Keratinocyte (primary cell): ENCODE results near the gene TBC1D7.

Experiments
- CTCF ChIP-seq, 3 experiments: IDR thresholded peaks in 1 of 3; conservative IDR thresholded peaks in 1 of 3; optimal IDR thresholded peaks in 1 of 3; 2 replicates in 2 of 3; 3 replicates in 1 of 3; pipeline versions ENCODE3 to v1.5.1; 2011; ENCODE audit warnings: low read length in 3 of 3, mild to moderate bottlenecking in 3 of 3, moderate library complexity in 2 of 3, control low read depth in 1 of 3, inconsistent platforms in 1 of 3; ENCODE audit not compliant: insufficient read depth in 2 of 3; ENCODE audit errors: extremely low read depth in 1 of 3
- EZH2 ChIP-seq: IDR thresholded peaks from one replicate; pipeline ENCODE4 v1.6.1; 2012; ENCODE audit warnings: inconsistent platforms, mild to moderate bottlenecking, low read length, moderate library complexity

DNA sequence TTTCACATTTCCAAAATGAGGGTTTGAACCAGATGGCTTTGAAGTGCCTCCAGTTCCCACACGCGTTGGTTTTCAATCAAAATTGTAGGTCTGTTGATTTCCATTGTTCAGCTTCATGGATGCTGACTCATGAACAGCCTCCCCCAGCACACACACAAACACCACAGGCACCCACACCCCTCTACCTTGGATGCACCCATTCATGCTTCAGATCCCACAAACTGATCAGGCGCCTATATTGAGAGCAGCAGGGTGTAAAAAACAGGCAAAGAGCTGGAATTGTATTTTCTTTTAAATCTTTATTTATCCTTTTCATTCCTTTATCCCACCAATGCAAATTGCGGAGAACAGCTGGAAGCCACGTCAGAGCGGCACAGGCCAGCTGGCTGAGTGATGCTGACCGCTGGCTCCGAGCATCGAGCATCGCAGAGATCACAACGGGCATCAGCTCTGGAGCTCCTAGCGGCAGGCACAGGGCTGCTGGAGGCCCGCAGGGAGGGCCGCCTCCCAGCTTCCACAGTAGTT lies 29.3 kb upstream of the TBC1D7 start:
- TF ChIP-seq EZH2 (no peak), CTCF (optimal IDR thresholded peaks at IDR 0.05 in 1 of 3, IDR thresholded peaks at IDR 0.05 in 1 of 3, conservative IDR thresholded peaks at IDR 0.05 in 1 of 3; ENCODE audit: extremely low read depth in 1 of 3, insufficient read depth in 2 of 3, low read length in 3 of 3) (no peak)
